Progenitor cell of endocrine pancreas (in vitro differentiated cells): Measurements from ENCODE around the gene RPL29. TPM values are rescaled to one million over a fixed set of nuclear protein-coding genes. Genes with fewer than 3 reads are reported as not detected.

ENCODE experiments used
- DNase-seq: peaks from one replicate; pipeline ENCODE4 v3.0.0; 2021; ENCODE audit warnings: low spot score; ENCODE audit not compliant: unreplicated experiment
- H3K27ac Mint-ChIP-seq: 2 replicates; pipeline ENCODE4 v1.8.0; 2021; ENCODE audit warnings: mild to moderate bottlenecking, moderate library complexity, mixed read lengths
- H3K27me3 Mint-ChIP-seq: 2 replicates; pipeline ENCODE4 v1.8.0; 2021; ENCODE audit warnings: mixed read lengths
- H3K36me3 Mint-ChIP-seq: 2 replicates; pipeline ENCODE4 v1.8.0; 2022; ENCODE audit warnings: mixed read lengths; ENCODE audit not compliant: insufficient read depth
- H3K4me1 Mint-ChIP-seq: 2 replicates; pipeline ENCODE4 v1.8.0; 2021; ENCODE audit warnings: low read depth, mixed read lengths
- H3K4me3 Mint-ChIP-seq: 2 replicates; pipeline ENCODE4 v1.8.0; 2021; ENCODE audit warnings: low read depth, mild to moderate bottlenecking, moderate library complexity, mixed read lengths
- H3K9me3 Mint-ChIP-seq: 2 replicates; pipeline ENCODE4 v1.8.0; 2021; ENCODE audit warnings: low read depth, mixed read lengths
- CTCF ChIP-seq: fragments of 200-600 bp; sonication (generic); IDR thresholded peaks from one replicate; pipeline ENCODE4 v1.5.0; 2021; ENCODE audit warnings: antibody characterized with exemption, mild to moderate bottlenecking; ENCODE audit not compliant: unreplicated experiment
- total RNA-seq: library from RNA; stranded (reverse); gene quantifications from 2 replicates; pipeline ENCODE4 v1.2.1, GENCODE V29; 2021

Gene RPL29
- total RNA-seq, 1 donor from 2014 or later: 1,236 TPM

DNA sequence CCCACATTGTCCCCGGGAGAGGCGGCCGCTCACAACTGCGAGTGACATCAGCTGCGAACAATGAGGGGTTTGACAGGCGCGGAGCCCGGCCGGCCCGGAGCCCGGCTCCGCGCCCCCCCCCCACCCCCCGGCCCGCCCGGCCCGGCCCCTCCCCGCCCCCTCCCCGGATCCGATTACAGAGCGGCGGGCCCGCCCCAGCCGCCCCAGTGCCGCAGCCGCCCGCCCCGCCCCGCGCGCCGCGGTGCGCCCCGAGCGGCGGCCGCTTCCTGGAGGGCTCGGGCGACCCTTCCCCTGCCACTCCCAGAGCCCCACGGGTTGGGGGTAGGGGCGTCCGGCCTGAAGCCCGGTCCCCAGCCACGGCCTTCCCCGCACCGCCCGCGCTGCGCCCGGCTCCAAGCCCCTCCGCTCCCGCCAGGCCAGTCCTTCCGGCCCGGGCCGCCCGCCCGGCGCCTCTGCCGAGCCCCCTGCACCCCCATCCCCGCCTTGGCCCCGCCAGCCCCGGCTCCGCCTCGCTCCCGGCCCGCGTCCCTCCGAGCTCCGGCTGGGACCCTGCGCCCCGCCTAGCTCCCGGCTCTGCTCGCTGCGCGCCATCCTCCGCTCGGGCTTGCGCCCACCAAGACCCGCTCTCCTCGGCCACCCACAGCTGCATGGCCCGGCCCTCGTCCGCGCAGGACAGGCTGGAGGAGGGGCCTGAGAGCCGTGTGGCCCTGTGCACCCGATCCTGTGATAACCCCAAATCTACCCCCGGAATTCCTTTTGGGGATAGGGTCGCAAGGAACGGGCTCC, 28.1 kb downstream of the RPL29 start, which contains the start of gene PCBP4:
Gene PCBP4, minus strand, starts transcription at position 71 of the 786 bp plus-strand sequence. CDS start 6,214 bp downstream, outside the sequence.
- Mint-ChIP-seq H3K4me1 (peaks cover 31% of the 10 kb centered on the region), H3K36me3 (peaks cover 3% of the 10 kb centered on the region), H3K4me3 (peak within 1 kb of the TSS; percentile 89), H3K9me3 (no peaks in the 10 kb centered on the region), H3K27ac (peak within 1 kb of the TSS; percentile 95), H3K27me3 (no peaks in the 10 kb centered on the region)
- DNase-seq: peak; percentile 63
- no peak for TF ChIP-seq CTCF

DNA sequence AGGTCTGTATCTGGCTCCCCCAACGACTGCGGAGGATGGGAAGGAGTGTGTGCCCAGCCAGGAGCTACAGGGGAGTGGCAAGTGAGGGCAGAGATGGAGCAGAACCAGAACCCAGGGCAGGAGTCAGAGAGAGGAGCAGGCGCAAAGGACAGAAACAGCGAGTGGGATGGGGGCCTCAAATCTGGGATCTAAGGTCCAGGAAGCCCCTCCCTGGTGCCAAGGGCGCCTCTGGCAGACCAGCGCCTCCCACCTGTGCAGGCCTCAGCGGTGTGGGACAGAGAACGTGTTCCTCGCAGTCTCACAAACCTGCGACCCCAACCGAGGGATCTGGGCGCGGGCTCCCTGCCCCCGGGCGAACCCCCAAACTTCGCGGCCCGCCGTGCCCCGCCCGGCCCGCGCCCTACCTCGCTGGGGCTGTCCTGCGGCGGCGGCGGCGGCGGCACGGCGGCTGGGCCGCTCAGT, 28.7 kb downstream of the RPL29 start:
- H3K27ac Mint-ChIP-seq: peak overlapping the region; percentile 95

DNA sequence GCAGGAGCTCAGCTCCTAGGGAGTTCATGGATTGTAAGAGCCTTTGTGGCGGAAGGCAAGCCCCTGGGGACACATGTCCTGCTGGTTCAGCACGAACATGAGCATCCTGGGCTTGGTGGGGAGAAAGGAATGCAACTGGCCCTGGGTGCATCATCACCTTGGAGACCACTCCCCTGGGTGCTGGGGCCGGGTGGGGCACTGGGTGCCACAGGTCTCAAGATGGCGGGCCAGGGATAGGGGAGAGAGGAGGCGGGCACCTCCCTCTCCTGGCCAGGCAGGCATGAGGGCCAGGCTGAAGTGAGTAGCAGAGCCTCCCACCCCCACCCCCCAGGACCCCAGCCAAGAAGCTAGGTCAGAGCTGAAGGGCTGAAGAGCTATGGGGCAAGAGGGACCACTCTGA, 29.2 kb downstream of the RPL29 start:
- no peaks in the 10 kb centered on the region for H3K9me3 Mint-ChIP-seq
- H3K36me3 Mint-ChIP-seq: peaks cover 5% of the 10 kb centered on the region
- H3K27me3 Mint-ChIP-seq: no peaks in the 10 kb centered on the region
- H3K27ac Mint-ChIP-seq: peak overlapping the region; percentile 95
- TF ChIP-seq CTCF: no peak
- H3K4me1 Mint-ChIP-seq: peaks cover 31% of the 10 kb centered on the region
- no peak for DNase-seq
- peak overlapping the region; percentile 85 for H3K4me3 Mint-ChIP-seq

More for the DNA sequence above, 28.7 kb downstream of the RPL29 start:
- TF ChIP-seq CTCF: no peak
- peaks cover 3% of the 10 kb centered on the region for H3K36me3 Mint-ChIP-seq
- no peaks in the 10 kb centered on the region for H3K27me3 Mint-ChIP-seq
- H3K4me3 Mint-ChIP-seq: peak overlapping the region; percentile 85
- H3K4me1 Mint-ChIP-seq: peaks cover 31% of the 10 kb centered on the region
- no peaks in the 10 kb centered on the region for H3K9me3 Mint-ChIP-seq
- no peak for DNase-seq

DNA sequence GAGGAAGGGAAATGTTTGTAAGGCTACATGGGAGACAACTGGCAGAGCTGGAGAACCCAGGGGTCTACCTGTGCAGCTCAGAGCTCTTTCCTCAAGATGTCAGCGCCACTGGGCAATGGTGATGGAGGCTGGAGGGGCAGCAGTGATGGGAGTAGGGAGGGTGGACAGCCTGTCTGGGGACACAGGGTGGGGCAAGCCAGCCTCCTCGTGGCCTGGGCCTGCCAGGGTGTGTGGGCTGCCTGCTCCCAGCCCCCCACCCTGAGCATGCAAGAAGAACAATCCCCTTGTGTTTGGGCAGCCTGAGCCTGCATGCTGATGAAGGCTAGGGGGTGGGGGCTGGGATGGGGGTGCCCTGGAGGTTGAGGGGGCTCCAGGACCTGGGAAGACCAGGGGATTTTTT, 29.7 kb downstream of the RPL29 start:
- TF ChIP-seq CTCF: no peak
- no peaks in the 10 kb centered on the region for H3K27me3 Mint-ChIP-seq
- peaks cover 31% of the 10 kb centered on the region for H3K4me1 Mint-ChIP-seq
- no peak for DNase-seq
- H3K27ac Mint-ChIP-seq: peak overlapping the region; percentile 79
- peaks cover 5% of the 10 kb centered on the region for H3K36me3 Mint-ChIP-seq
- peak overlapping the region; percentile 85 for H3K4me3 Mint-ChIP-seq
- H3K9me3 Mint-ChIP-seq: no peaks in the 10 kb centered on the region

- peaks cover 31% of the 10 kb centered on the region for H3K4me1 Mint-ChIP-seq
- H3K4me3 Mint-ChIP-seq: no peak overlapping the region
- DNase-seq: no peak
- H3K36me3 Mint-ChIP-seq: peaks cover 5% of the 10 kb centered on the region
- no peak overlapping the region for H3K27ac Mint-ChIP-seq
- H3K27me3 Mint-ChIP-seq: no peaks in the 10 kb centered on the region
- no peaks in the 10 kb centered on the region for H3K9me3 Mint-ChIP-seq
- no peak for TF ChIP-seq CTCF
Measured at GRCh38 chr3:51964521-51964920, 31.2 kb downstream of the RPL29 start.
